RKO (cell line): ENCODE measurements around the gene DPP10.

Experiments used
- DNase-seq: peaks from one replicate; pipeline ENCODE4 v3.0.0-alpha.2; 2016; ENCODE audit warnings: low spot score

The DPP10 gene

GRCh38 chr2:115285416-115285815 is 843.0 kb downstream of the DPP10 start:
- no peak for DNase-seq

- no peak for DNase-seq
These were observed 848.0 kb downstream of the DPP10 start for GRCh38 chr2:115290478-115290877.

- no peak for DNase-seq
These were observed 850.3 kb downstream of the DPP10 start for GRCh38 chr2:115292742-115293141.

GRCh38 chr2:115294999-115295398 is 852.6 kb downstream of the DPP10 start:
- DNase-seq: peak; percentile 5

- no peak for DNase-seq
These were observed 854.6 kb downstream of the DPP10 start for GRCh38 chr2:115297056-115297455.

GRCh38 chr2:115299199-115299598 is 856.8 kb downstream of the DPP10 start:
- no peak for DNase-seq

- DNase-seq: no peak
These were observed 863.3 kb downstream of the DPP10 start for GRCh38 chr2:115305712-115306111.

- DNase-seq: no peak
These were observed 871.7 kb downstream of the DPP10 start for GRCh38 chr2:115314119-115314518.

- no peak for DNase-seq
These were observed 884.6 kb downstream of the DPP10 start for GRCh38 chr2:115327061-115327460.

- no peak for DNase-seq
These were observed 917.1 kb downstream of the DPP10 start for GRCh38 chr2:115359550-115359949.

GRCh38 chr2:115364093-115364492 is 921.7 kb downstream of the DPP10 start:
- no peak for DNase-seq

- DNase-seq: no peak
These were observed 927.0 kb downstream of the DPP10 start for GRCh38 chr2:115369400-115369799.

GRCh38 chr2:115374981-115375380 is 932.5 kb downstream of the DPP10 start:
- DNase-seq: no peak

- no peak for DNase-seq
These were observed 942.0 kb downstream of the DPP10 start for GRCh38 chr2:115384399-115384798.

GRCh38 chr2:115386465-115386864 is 944.0 kb downstream of the DPP10 start:
- DNase-seq: no peak

GRCh38 chr2:115389024-115389423 is 946.6 kb downstream of the DPP10 start:
- DNase-seq: no peak

- DNase-seq: no peak
These were observed 947.6 kb downstream of the DPP10 start for GRCh38 chr2:115389898-115390565.

- no peak for DNase-seq
These were observed 954.1 kb downstream of the DPP10 start for GRCh38 chr2:115396579-115396978.

- no peak for DNase-seq
These were observed 958.5 kb downstream of the DPP10 start for GRCh38 chr2:115400940-115401339.

GRCh38 chr2:115412501-115412900 is 970.1 kb downstream of the DPP10 start:
- no peak for DNase-seq

GRCh38 chr2:115413791-115414190 is 971.4 kb downstream of the DPP10 start:
- no peak for DNase-seq

- DNase-seq: no peak
These were observed 972.0 kb downstream of the DPP10 start for GRCh38 chr2:115414466-115414865.

- DNase-seq: no peak
These were observed 979.7 kb downstream of the DPP10 start for GRCh38 chr2:115422004-115422634.

- no peak for DNase-seq
These were observed 985.0 kb downstream of the DPP10 start for GRCh38 chr2:115427436-115427835.
